NCI-H2107 treated with DMSO at 0.1 percent for 48 hours (cell line): Measurements from ENCODE around the gene PKN1.
"Not testable (repeated sequence)": the region's sequence is repeated elsewhere in the genome, so short reads cannot be mapped to it uniquely, and the experiment has no call there.

ENCODE experiments used
- DNase-seq: peaks from one replicate; lab custom pipeline; 2025; ENCODE audit not compliant: unreplicated experiment; lab: John Stamatoyannopoulos, UW

The PKN1 gene

DNA sequence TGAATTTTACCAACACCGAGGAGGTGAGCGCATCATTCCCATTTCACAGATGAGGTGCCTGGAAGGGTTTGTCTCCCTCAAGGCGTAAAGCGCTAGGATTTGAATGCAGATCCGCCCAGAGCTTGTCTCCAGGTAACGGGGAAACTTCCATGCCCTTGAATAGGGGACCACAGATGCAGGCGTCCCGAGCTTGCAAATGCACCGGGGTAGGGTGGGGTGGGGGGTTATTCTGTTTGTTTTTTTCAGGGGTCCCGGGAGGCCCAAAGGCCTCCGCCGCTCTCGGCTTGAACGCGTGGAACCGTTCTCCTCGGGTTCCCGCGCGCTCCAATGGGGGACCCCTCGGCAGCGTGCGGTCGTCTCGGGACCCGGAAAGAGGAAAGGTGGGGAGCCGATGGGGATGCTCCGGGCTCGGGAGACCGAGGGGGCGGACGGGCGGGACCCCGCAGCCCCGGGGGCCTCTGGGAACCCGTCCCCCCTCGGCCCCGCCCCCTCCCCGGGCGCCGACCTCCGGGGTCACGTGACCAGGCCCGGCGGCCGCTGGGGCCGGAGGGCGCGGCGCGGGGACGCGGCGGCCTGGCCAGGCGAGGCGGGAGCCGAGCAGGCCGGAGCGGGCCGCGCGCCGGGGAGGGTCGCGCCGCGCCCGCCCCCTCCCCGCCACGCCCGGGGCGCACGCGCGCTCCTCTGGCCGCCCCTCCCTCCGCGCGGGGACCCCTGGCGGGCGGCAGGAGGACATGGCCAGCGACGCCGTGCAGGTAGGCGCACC lies at the start of gene PKN1:
Gene PKN1 (plus strand): TSS at position 516 of the 763 bp plus-strand sequence. CDS start 216 bp downstream, at position 732.
- no peak for DNase-seq

DNA sequence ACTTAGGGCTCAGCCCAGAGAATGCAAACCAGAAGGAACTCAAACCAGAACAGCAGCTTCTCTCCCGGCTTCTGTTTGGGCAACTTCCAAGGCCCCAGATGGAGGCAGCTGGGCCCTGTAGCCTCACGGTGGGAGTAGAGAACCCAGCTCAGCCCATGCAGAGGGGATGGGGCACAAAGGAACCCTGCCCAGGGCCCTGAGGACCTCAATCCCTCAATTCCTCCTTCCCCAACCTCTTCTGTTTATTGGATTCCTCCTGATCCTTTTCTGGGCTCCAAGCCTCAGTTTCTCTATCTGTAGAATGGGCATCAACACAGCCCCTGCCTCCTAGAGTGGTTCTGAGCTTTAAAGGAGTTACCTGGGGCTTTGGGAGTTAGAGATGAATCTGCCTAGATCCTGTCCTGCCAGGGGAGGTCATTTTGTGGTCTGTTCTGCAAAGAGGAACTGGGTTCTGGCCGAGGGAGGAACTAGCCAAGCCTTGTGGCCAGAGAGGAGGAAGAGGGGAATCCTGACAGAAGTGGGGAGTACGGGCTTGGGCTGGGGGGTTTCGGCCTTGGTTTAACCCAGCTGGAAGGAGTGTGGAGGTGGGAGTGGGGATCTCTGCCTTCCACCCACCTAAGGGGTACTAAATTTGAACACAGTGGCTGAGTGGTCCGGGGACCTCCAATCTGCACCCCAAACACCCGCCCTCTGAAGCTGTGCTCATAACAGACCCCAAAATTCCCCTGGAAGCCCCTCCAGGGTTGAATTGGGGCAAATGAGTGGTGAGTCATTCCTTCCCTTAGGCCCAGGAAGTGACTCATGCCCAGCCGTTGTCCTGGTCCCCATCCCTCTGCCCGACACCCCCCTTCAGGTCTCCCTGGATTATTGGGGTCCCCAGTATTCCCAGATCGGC lies 49.2 kb upstream of the PKN1 start:
- DNase-seq = no peak

DNA sequence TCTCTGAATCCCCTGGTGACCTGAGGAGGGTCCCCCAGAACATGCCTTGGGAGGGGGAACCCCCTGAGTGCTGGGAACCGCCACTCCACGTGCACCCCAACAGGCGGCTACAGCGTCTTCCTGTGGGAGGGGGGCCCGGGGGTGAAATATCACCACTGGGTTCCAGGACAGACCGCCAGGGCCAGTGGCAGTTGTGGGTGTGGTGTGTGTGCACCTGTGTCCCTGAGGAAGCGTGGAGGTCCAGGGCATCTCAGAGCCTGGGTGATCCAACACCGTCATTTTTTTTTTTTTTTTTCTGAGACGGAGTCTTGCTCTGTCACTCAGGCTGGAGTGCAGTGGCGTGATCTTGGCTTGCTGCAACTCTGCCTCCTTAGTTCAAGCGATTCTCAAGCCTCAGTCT lies 47.6 kb upstream of the PKN1 start:
- DNase-seq = no peak

DNA sequence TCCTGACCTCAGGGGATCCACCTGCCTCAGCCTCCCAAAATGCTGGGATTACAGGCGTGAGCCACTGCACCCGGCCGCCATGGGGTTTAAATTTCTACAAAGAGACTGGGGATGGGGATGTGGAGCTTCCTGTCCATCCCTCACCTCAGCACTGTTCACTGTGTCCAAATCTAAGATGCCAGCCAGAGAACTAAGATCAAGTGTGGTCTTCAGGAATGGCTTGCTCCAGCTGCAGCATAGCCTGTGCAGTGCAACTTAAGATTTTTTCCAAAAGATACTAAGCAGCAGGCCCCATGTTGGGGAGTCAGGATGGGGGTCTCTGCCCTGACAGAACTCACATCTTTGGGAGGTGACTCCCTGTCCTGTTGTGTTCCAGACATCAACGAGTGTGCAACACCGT lies 42.6 kb upstream of the PKN1 start:
- DNase-seq = no peak

DNA sequence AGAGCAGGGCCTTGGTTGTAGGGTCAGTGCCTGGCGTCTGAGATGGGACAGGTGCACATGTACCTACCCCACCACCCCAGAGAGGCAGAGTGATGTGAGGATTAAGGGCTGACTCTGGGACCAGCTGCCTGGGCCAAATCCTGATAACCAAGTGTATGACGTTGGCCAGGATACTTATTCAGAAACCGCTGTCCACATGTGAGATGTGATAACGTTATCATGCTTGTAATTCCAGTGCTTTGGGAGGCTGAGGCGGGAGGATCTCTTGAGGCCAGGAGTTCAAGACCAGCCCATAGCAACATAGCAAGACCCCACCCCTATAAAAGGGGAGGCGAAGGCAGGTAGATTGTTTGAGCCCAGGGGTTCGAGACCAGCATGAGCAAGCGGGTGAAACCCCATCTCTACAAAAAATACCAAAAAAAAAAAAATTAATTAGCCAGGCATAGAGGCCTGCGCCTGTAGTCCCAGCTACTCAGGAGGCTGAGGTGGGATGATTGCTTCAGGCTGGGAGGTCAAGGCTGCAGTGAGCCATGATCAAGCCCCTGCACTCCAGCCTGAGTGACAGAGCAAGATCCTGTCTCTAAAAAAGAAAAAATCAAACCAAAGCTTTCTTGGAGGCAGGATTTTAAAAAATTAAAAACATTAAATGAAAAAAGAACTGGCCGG lies 41.8 kb upstream of the PKN1 start:
- DNase-seq = no peak

DNA sequence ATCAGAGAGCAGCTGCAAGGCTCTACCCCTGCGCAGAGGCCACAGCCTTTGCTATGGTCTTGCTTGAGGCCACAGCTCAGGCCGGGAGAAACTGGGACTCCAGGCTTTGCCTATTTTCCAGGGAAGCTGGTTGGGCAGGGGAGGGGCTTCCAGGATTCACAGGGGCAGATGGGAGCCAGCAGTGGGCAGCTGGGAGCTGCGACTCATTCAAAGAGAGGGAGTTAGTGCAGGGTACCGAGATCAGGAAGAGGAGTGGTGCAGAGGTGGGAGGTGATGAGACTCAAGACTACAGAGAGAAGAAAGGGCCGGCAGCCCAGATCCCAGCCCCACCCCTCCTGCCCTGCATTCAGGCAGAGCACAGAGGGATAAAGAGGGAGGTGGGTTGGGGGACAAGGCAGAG lies 39.8 kb upstream of the PKN1 start:
- DNase-seq = no peak

DNA sequence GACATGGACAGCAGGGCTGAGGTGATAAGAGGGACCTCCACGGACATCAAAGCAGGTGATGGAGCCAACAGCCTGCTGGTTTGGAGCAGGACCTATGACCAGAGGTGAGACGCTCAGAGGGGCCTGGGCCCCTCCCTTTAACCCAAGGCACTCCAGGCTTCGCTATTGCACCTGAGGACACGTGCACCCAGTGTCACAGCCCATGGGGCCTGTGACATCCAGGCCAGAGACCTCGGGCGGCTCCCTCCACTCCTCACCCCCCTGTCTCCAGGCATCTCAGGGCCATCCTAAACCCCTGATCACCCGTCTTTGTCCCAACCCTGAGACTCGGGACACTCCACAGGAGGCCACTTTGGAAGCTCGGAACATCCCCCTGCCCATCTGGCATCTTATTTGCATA lies 38.9 kb upstream of the PKN1 start:
- no peak for DNase-seq

DNA sequence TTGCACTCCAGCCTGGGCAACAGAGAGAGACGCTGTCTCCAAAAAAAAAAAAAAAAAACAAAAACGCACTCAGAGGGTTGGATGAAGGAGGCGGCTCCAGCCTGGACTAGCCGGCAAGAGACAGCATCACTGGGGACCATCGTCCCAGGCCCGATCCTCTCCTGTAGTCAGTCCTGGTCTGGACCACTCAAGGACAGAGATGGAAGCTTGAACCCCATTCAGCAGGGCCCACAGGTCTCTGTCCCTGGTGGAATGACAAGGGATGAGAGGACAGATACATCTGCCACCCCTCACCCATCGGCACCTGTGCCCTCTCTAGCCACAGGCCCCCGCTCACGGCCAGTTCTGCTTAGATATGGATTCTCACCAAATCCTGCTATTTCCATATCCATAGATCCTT lies 37.8 kb upstream of the PKN1 start:
- no peak for DNase-seq

DNA sequence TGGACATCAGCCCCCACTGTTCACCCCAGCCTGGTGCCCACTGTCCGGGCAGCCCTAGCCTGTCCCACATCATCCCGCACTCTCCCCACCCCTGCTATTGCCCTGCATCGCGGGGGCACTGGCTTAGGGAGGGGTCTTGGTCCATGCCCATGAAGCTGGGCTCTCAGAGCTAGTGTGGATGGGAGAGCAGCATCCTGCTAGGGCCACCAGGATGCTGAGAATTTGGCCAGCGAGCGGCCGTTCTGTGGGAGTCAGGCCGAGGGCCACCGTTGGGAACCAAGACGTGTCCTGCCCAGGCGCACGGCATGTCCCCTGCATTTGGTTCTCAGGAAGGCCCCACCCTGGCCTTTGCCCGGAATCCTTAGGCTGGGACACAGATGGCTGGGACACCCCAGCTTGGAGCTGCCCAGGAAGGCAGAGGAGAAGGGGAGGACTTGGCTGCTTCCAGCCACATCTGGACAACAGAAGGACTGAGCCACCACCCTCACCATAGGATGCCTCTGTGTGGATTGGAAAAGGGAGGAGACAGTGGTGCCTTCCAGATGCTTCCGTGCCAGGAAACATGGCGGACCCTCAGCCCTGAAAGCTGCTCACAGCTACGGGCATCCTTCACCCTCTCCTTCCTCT lies 37.3 kb upstream of the PKN1 start:
- DNase-seq = no peak

DNA sequence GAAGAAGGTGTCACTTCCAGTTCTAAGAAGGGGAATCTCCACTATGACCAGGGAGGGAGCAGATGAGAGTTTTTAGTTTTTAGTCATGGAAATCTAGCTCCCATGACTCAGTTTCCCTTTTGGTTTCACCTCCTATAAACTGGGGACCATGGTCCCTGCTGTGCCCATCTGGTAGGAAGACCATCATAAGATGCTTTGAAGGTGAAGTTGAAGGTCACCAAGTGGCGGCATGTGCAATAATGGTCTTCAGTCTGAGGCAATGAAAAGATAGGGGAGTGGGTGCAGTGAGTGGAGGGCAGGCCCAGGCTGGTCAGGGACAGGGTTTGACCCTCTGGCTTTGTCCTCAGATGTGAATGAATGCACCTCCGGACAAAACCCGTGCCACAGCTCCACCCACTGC lies 36.4 kb upstream of the PKN1 start:
- not testable (repeated sequence) for DNase-seq

DNA sequence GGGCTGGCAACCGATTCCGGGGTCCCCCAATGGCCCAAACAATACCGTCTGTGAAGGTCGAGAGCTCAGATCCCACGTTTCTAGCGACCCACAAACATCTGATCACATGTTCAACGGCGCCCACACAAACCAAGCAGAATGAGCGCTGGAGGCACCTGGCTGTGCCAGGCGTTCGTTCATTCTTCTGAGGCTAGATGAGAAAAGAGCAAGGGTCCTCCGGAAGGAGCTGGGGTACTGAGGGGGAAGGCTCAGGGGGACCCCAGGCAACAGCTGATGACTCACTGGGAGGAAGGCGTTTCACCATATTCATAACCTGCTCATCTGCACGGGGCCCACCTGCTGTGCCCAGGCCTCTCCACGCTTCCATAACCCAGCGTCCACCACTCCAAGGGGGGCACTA lies 35.9 kb upstream of the PKN1 start:
- DNase-seq = not testable (repeated sequence)

DNA sequence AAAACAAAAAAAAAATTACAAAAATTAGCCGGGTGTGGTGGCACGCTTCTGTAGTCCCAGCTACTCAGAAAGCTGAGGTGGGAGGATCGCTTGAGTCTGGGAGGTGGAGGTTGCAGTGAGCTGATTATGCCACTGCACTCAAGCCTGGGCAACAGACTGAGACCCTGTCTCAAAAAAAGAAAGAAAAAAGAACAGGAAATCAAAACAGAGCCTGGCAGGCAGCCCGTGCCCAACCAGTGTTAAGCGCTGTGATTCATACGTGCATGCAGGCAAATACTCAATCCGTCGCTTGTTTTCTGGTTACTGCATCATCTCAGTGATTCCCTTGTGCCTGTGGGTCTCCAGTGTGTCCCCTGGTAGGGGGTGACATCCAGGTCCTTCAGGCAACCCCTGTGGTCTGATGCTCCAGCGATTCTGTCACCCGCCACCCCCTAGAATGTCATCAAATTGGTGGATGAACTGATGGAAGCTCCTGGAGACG lies 32.1 kb upstream of the PKN1 start:
- no peak for DNase-seq

DNA sequence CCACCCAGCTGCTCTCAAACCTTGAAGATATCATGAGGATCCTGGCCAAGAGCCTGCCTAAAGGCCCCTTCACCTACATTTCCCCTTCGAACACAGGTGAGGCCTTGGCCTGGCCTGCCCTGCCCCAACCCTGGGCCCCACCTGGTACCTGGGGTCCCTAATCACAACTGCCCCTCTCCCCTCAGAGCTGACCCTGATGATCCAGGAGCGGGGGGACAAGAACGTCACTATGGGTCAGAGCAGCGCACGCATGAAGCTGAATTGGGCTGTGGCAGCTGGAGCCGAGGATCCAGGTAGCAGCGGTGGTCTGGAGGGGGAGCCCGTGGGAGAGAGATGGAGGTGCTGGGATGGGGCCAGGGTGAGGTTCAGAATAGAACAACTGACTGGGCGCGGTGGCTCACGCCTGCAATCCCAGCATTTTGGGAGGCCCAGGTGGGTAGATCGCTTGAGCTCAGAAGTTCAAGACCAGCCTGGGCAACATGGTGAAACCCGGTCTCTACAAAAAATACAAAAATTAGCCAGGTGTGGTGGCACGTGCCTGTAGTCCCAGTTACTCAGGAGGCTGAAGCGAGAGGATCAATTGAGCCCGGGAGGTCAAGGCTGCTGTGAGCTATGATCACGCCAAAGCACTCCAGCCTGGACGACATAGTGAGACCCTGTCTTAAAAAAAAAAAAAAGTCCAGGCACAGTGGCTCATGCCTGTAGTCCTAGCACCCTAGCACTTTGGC lies 31.5 kb upstream of the PKN1 start:
- no peak for DNase-seq

DNA sequence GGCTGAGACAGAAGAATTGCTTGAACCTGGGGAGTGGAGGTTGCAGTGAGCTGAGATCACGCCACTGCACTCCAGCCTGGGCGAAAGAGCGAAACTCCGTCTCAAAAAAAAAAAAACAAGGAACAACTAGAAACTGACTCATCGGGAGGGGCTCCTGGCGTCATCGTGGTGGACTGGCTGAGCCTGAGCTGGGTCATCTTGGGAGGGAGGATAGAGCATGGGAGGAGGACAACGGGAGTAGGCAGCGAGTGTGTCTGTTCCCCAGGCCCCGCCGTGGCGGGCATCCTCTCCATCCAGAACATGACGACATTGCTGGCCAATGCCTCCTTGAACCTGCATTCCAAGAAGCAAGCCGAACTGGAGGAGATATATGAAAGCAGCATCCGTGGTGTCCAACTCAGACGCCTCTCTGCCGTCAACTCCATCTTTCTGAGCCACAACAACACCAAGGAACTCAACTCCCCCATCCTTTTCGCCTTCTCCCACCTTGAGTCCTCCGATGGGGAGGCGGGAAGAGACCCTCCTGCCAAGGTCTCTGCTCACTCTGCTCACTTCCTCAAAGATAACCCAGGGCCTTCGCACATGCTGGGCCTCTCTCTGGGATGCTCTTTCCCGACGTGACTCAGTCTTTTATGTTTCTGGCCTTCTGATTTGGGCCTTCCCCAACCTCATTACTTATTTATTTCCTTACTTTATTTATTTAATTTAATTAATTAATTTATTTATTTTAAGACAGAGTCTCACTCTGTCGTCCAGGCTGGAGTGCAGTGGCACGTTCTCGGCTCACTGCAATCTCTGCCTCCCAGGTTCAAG lies 30.6 kb upstream of the PKN1 start:
- DNase-seq = no peak

DNA sequence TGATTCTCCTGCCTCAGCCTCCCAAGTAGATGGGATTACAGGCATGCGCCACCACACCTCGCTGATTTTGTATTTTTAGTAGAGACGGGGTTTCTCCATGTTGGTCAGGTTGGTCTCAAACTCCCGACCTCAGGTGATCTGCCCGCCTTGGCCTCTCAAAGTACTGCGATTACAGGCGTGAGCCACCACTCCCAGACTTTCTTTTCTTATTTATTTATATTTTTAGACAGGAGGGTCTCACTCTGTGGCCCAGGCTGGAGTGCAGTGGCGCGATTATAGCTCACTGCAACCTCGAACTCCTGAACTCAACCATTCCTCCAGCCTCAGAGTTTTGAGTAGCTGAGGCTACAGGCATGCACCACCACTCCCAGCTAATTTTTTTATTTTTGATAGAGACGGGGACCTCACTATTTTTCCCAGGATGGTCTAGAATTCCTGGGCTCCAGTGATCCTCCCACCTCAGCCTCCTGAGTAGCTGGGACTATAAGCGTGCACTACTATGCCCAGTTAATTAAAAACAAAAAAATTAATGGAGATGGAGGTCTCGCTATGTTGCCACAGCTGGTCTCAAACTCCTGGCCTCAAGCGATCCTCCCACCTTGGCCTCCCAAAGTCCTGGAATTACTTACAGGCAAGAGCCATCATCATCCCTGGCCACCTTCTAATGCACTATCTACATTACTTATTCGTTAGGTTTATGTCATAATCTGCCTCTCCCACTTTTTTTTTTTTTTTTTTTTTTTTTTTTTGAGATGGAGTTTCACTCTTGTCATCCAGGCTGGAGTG lies 29.8 kb upstream of the PKN1 start:
- not testable (repeated sequence) for DNase-seq

DNA sequence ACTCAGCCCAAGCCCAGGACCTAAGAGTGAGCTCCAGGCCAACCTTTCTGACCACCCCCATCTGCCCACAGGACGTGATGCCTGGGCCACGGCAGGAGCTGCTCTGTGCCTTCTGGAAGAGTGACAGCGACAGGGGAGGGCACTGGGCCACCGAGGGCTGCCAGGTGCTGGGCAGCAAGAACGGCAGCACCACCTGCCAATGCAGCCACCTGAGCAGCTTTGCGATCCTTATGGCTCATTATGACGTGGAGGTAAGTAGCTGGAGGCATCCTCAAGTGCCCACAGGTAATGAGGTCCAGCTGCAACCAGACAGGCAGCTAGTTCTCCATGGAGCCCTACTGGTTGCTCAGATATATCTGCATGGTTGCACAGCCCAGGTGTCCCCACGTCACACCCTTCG lies 28.8 kb upstream of the PKN1 start:
- DNase-seq = peak; percentile 77

DNA sequence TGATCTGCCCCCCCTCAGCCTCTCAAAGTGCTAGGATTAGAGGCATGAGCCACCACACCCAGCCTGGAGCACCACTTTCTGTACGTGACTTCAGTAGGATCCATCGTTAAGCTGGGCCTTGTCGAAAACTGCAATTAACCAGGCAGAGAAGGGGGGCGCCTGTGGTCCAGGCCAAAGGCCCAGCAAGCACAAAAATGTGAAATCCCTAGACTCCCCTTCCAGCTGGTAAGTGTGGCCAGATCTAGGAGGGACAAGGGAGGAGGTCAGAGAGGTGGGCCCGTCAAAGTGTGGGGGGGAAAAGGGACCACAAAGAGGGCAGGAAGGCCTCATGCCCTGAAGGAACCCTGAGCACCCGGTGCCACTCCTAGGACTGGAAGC lies 27.7 kb upstream of the PKN1 start:
- no peak for DNase-seq

DNA sequence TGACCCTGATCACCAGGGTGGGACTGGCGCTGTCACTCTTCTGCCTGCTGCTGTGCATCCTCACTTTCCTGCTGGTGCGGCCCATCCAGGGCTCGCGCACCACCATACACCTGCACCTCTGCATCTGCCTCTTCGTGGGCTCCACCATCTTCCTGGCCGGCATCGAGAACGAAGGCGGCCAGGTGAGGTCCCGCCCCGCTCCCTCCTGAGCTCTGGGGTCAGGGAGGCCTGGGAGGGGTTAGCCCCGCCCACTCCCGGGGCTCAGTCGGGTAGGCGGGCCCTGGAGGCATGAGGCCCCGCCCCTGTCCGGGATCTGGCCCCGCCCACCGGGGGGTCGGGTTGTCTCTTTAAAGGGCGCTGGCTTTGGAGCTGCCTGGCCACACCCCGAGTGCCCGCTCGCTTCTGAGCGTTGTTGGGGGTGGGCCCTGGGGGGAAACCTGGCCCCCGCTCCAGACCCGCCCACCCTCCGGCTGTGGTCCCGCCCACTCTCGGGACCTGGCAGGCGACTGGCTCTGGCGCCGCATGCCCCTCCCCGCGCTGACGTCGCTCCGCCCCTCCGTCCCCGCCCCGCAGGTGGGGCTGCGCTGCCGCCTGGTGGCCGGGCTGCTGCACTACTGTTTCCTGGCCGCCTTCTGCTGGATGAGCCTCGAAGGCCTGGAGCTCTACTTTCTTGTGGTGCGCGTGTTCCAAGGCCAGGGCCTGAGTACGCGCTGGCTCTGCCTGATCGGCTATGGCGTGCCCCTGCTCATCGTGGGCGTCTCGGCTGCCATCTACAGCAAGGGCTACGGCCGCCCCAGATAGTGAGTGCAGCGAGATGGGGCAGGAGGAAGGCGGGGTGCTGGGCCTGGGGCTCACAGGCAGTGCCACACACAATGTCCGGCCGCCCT lies 27.1 kb upstream of the PKN1 start:
- peak; percentile 42 for DNase-seq
